ENCODE results near the gene MOB2.

- TF ChIP-seq CTCF (IDR thresholded peaks at IDR 0.05): no peak
- no peak for TF ChIP-seq POLR2A (IDR thresholded peaks at IDR 0.05)
Observed at GRCh38 chr11:1517117-1518005, 30.8 kb upstream of the MOB2 start.

Measured in vagina (tissue), 2 donors.